ENCODE measurements around the gene IGSF8. TPM values are rescaled to one million over a fixed set of nuclear protein-coding genes. Genes with fewer than 3 reads are reported as not detected.

The IGSF8 gene
- total RNA-seq, 1 experiment from 2014 or later, result 35.6 TPM

DNA sequence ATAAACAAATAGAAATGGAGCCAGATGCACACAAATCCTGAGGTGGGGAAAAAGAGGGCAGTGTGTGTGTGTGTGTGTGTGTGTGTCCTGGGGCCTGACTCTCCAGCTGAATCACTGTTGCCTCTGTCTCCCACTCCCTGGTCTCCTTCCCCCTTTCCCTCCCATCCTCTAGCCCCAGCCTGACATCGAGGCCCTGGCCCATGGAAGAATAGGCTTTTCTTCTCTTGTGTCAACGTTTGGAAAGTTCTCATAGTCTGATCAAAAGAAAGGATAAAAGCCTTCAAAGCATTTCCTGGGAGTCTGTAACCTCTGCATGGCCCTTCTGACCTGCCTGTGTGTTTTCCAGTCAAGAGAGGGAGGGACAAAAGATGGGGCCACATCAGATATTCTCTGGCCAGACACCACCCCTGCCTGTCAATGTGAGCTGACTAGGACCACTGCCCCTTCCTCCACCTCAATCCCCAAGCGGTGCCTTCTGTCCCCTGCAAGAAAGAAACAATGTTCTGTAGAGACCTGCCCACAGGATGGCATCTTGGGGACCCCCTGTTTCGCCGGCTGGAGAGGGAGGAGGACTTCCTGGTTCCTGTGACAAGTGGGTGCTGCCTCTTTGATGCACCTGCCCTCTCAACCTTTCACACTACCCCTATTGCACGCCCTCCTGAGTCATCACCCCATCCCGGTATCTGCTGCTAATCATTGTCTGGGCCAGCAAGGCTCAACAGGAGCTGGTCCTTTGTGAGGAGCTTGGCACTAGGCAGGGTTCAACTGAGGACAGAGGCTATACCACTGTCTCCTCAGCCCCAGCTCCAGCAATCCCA lies 44.7 kb downstream of the IGSF8 start:
- H3K4me2 ChIP-seq (ENCODE audit: low read length), result no peak overlapping the region
- H4K20me1 ChIP-seq (ENCODE audit: insufficient read depth), result no peaks in the 10 kb centered on the region
- intact Hi-C loops (cut with micrococcal nuclease), result no loop called here
- H3K27me3 ChIP-seq (ENCODE audit: insufficient read depth, low read length), result peaks cover 23% of the 10 kb centered on the region
- H3K9ac ChIP-seq (ENCODE audit: low read length), result no peak overlapping the region
- TF ChIP-seq RAD21 (IDR thresholded peaks at IDR 0.05; ENCODE audit: low read depth) (no peak), TCF7L2 (IDR thresholded peaks at IDR 0.05; ENCODE audit: borderline replicate concordance, extremely low read depth, insufficient read depth, insufficient read length) (no peak), JUND (IDR thresholded peaks at IDR 0.05) (no peak), YY1 (IDR thresholded peaks at IDR 0.05; ENCODE audit: extremely low read depth, insufficient replicate concordance, low read depth, low read length) (no peak)
- TF ChIP-seq, protein P1, sequence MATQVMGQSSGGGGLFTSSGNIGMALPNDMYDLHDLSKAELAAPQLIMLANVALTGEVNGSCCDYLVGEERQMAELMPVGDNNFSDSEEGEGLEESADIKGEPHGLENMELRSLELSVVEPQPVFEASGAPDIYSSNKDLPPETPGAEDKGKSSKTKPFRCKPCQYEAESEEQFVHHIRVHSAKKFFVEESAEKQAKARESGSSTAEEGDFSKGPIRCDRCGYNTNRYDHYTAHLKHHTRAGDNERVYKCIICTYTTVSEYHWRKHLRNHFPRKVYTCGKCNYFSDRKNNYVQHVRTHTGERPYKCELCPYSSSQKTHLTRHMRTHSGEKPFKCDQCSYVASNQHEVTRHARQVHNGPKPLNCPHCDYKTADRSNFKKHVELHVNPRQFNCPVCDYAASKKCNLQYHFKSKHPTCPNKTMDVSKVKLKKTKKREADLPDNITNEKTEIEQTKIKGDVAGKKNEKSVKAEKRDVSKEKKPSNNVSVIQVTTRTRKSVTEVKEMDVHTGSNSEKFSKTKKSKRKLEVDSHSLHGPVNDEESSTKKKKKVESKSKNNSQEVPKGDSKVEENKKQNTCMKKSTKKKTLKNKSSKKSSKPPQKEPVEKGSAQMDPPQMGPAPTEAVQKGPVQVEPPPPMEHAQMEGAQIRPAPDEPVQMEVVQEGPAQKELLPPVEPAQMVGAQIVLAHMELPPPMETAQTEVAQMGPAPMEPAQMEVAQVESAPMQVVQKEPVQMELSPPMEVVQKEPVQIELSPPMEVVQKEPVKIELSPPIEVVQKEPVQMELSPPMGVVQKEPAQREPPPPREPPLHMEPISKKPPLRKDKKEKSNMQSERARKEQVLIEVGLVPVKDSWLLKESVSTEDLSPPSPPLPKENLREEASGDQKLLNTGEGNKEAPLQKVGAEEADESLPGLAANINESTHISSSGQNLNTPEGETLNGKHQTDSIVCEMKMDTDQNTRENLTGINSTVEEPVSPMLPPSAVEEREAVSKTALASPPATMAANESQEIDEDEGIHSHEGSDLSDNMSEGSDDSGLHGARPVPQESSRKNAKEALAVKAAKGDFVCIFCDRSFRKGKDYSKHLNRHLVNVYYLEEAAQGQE (IDR thresholded peaks at IDR 0.05; ENCODE audit: low read depth), result no peak
- no peaks in the 10 kb centered on the region for H3K9me3 ChIP-seq (ENCODE audit: control insufficient read depth in 1 of 2, insufficient read depth in 1 of 2, low read depth in 1 of 2, low read length in 2 of 2)
- ATAC-seq (no peak), DNase-seq (ENCODE audit: low read depth, low spot score) (no peak)
- H3K4me3 ChIP-seq (replicated peaks in 1 of 2; ENCODE audit: low read depth in 1 of 2, low read length in 2 of 2), result no peak overlapping the region
- no peak overlapping the region for H2AFZ ChIP-seq (ENCODE audit: low read depth, low read length, poor library complexity, severe bottlenecking)
- CTCF ChIA-PET, result no interaction called here
- POLR2A ChIA-PET, result no interaction called here
- RAD21 ChIA-PET (ENCODE audit: low non-redundant PET in 1 of 2, low total read pairs in 2 of 2, uncharacterized antibody in 2 of 2, unreplicated experiment in 2 of 2), result no interaction called here
- no peaks in the 10 kb centered on the region for H3K4me1 ChIP-seq (ENCODE audit: control insufficient read depth in 1 of 2, insufficient read depth in 2 of 2, low read length in 2 of 2)
- H3K9me2 ChIP-seq (ENCODE audit: insufficient read depth), result no peaks in the 10 kb centered on the region
- no peaks in the 10 kb centered on the region for H3K79me2 ChIP-seq (ENCODE audit: insufficient read depth, low read length)
- H3K27ac ChIP-seq (ENCODE audit: low read depth, low read length), result no peak overlapping the region
- no TSS peak for BruUV-seq (replicated peaks)
- no peaks in the 10 kb centered on the region for H3K36me3 ChIP-seq (ENCODE audit: control insufficient read depth in 1 of 2, insufficient read depth in 2 of 2, low read length in 2 of 2)
